Neural cell (in vitro differentiated cells): Measurements from ENCODE around the gene CXCL1. TPM values are rescaled to one million over a fixed set of nuclear protein-coding genes. Genes with fewer than 3 reads are reported as not detected.

ENCODE experiments used
- H2AFZ ChIP-seq: fragments of 200-600, 300-800 bp; sonication (generic), shearing (Covaris generic); 2 replicates; pipeline ENCODE4 v1.6.0; 2014; ENCODE audit warnings: low read depth, mild to moderate bottlenecking, antibody characterized with exemption, low read length, moderate library complexity
- H3F3A ChIP-seq: fragments of 200-600 bp; shearing (Covaris generic); 2 replicates; pipeline ENCODE4 v1.6.1; 2016; ENCODE audit warnings: mild to moderate bottlenecking, moderate library complexity, mixed read lengths, antibody characterized with exemption, low read length; ENCODE audit not compliant: insufficient read depth, poor library complexity, severe bottlenecking
- H3K27ac ChIP-seq: fragments of 200-600, 300-800 bp; sonication (generic), shearing (Covaris generic); 2 replicates; pipeline ENCODE4 v1.5.1; 2014; ENCODE audit warnings: mild to moderate bottlenecking, low read length, moderate library complexity
- H3K27me3 ChIP-seq: fragments of 300-800, 200-600 bp; sonication (generic), shearing (Covaris generic); 2 replicates; pipeline ENCODE4 v1.6.0; 2014; ENCODE audit warnings: mild to moderate bottlenecking, low read depth, low read length, moderate library complexity; ENCODE audit not compliant: insufficient read depth
- H3K36me3 ChIP-seq: fragments of 300-800, 200-600 bp; sonication (generic), shearing (Covaris generic); 2 replicates; pipeline ENCODE4 v1.5.1; 2014; ENCODE audit warnings: mild to moderate bottlenecking, antibody characterized with exemption, low read length, moderate library complexity; ENCODE audit not compliant: insufficient read depth
- H3K4me2 ChIP-seq: fragments of 300-800, 200-600 bp; sonication (generic), shearing (Covaris generic); 2 replicates; pipeline ENCODE4 v1.6.0; 2014; ENCODE audit warnings: mild to moderate bottlenecking, low read length
- H3K4me3 ChIP-seq: fragments of 300-800, 200-600 bp; sonication (generic), shearing (Covaris generic); 2 replicates; pipeline ENCODE4 v1.5.1; 2014; ENCODE audit warnings: mild to moderate bottlenecking, low read length, moderate library complexity
- H3K79me2 ChIP-seq: fragments of 200-600 bp; shearing (Covaris generic); replicated peaks from 2 replicates; pipeline ENCODE4 v1.6.0; 2014; ENCODE audit warnings: mild to moderate bottlenecking, low read length, moderate library complexity; ENCODE audit not compliant: insufficient read depth
- H3K9ac ChIP-seq: fragments of 300-800, 200-600 bp; sonication (generic), shearing (Covaris generic); 2 replicates; pipeline ENCODE4 v1.6.1; 2016; ENCODE audit warnings: mild to moderate bottlenecking, low read length, mixed read lengths
- H3K9me2 ChIP-seq: fragments of 200-600 bp; shearing (Covaris generic); 2 replicates; pipeline ENCODE4 v1.6.1; 2016; ENCODE audit warnings: mild to moderate bottlenecking, low read length, mixed read lengths; ENCODE audit not compliant: insufficient read depth
- H3K9me3 ChIP-seq: fragments of 200-600, 300-800 bp; sonication (generic), shearing (Covaris generic); 2 replicates; pipeline ENCODE4 v1.6.1; 2016; ENCODE audit warnings: mild to moderate bottlenecking, mixed run types, low read length, moderate library complexity, mixed read lengths
- H4K20me1 ChIP-seq: fragments of 200-600 bp; shearing (Covaris generic); 2 replicates; pipeline ENCODE4 v1.6.1; 2016; ENCODE audit warnings: mild to moderate bottlenecking, mixed run types; ENCODE audit not compliant: insufficient read depth
- CTCF ChIP-seq: fragments of 450-650 bp; IDR thresholded peaks from 2 replicates; pipeline ENCODE4 v1.5.1; 2014; ENCODE audit warnings: antibody characterized with exemption, mild to moderate bottlenecking, moderate library complexity; ENCODE audit not compliant: poor library complexity, severe bottlenecking
- EP300 ChIP-seq: fragments of 450-650 bp; conservative IDR thresholded peaks from 2 replicates; pipeline ENCODE4 v1.6.1; 2014; ENCODE audit warnings: antibody characterized with exemption, mild to moderate bottlenecking, moderate library complexity; ENCODE audit not compliant: poor library complexity, severe bottlenecking
- MXI1 ChIP-seq: fragments of 450-650 bp; conservative IDR thresholded peaks from 2 replicates; pipeline ENCODE4 v1.6.1; 2014; ENCODE audit warnings: antibody characterized with exemption, mild to moderate bottlenecking; ENCODE audit not compliant: poor library complexity, severe bottlenecking
- POLR2AphosphoS5 ChIP-seq: IDR thresholded peaks from 2 replicates; pipeline ENCODE4 v1.6.1; 2012
- RAD21 ChIP-seq: fragments of 450-650 bp; conservative IDR thresholded peaks from 2 replicates; pipeline ENCODE4 v1.6.1; 2014; ENCODE audit warnings: antibody characterized with exemption, mild to moderate bottlenecking, moderate library complexity
- REST ChIP-seq: IDR thresholded peaks from 2 replicates; pipeline ENCODE4 v1.6.1; 2012; ENCODE audit warnings: borderline replicate concordance
- SMC3 ChIP-seq: fragments of 450-650 bp; conservative IDR thresholded peaks from 2 replicates; pipeline ENCODE4 v1.6.1; 2014; ENCODE audit warnings: antibody characterized with exemption, mild to moderate bottlenecking, moderate library complexity; ENCODE audit not compliant: poor library complexity
- TAF1 ChIP-seq: IDR thresholded peaks from 2 replicates; pipeline ENCODE4 v1.6.1; 2012; ENCODE audit warnings: low read depth
- polyA plus RNA-seq: library from polyadenylated mRNA; depleted of rRNA; stranded (reverse); fragments of >200 nt; gene quantifications from 2 replicates; pipeline ENCODE4 v1.2.3, GENCODE V29; 2014

CXCL1 gene
- polyA plus RNA-seq, 1 donor from 2014 or later: not detected

DNA sequence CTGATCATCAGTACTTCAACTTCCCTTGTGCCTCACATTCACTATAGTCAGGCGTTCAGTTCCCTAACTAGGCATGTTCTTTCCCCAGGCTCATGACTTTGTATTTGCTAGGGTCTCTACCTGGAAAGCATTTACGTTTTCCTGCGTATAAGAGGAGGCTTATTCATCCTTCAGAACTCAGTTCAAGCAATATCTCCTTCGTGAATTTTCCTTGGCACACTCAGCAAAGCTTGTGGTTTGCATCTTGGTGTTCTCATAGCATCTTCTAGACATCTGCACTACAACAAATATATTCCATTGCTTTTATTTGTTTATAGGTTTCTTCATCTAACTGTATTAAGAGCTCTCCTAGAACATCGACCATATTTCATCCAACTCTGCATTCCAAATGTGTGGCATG is 30.1 kb upstream of the CXCL1 start:
- TF ChIP-seq EP300: no peak
- TF ChIP-seq POLR2AphosphoS5: no peak
- no peak for TF ChIP-seq RAD21
- TF ChIP-seq SMC3: no peak
- TF ChIP-seq TAF1: no peak
- TF ChIP-seq MXI1: no peak
- no peak for TF ChIP-seq REST
- TF ChIP-seq CTCF: no peak
- Histone ChIP-seq H3K9ac (no peak overlapping the region), H3K36me3 (no peaks in the 10 kb centered on the region), H3K4me2 (no peak overlapping the region), H3K4me3 (no peak overlapping the region), H3K27me3 (peaks cover 17% of the 10 kb centered on the region), H3F3A (no peaks in the 10 kb centered on the region), H2AFZ (no peak overlapping the region), H4K20me1 (no peaks in the 10 kb centered on the region), H3K9me2 (no peaks in the 10 kb centered on the region), H3K27ac (no peak overlapping the region), H3K9me3 (no peaks in the 10 kb centered on the region), H3K79me2 (no peaks in the 10 kb centered on the region)

GRCh38 chr4:73839715-73840114 is 29.5 kb upstream of the CXCL1 start:
- Histone ChIP-seq H3K9ac (no peak overlapping the region), H3K79me2 (no peaks in the 10 kb centered on the region), H2AFZ (no peak overlapping the region), H3K36me3 (no peaks in the 10 kb centered on the region), H3K4me2 (no peak overlapping the region), H3F3A (no peaks in the 10 kb centered on the region), H4K20me1 (no peaks in the 10 kb centered on the region), H3K9me2 (no peaks in the 10 kb centered on the region), H3K9me3 (no peaks in the 10 kb centered on the region), H3K4me3 (no peak overlapping the region), H3K27ac (no peak overlapping the region), H3K27me3 (peaks cover 17% of the 10 kb centered on the region)
- TF ChIP-seq REST (no peak), SMC3 (no peak), RAD21 (no peak), TAF1 (no peak), MXI1 (no peak), EP300 (no peak), POLR2AphosphoS5 (no peak)
